Measurements from ENCODE around the gene MAP3K2.

Gene MAP3K2

DNA sequence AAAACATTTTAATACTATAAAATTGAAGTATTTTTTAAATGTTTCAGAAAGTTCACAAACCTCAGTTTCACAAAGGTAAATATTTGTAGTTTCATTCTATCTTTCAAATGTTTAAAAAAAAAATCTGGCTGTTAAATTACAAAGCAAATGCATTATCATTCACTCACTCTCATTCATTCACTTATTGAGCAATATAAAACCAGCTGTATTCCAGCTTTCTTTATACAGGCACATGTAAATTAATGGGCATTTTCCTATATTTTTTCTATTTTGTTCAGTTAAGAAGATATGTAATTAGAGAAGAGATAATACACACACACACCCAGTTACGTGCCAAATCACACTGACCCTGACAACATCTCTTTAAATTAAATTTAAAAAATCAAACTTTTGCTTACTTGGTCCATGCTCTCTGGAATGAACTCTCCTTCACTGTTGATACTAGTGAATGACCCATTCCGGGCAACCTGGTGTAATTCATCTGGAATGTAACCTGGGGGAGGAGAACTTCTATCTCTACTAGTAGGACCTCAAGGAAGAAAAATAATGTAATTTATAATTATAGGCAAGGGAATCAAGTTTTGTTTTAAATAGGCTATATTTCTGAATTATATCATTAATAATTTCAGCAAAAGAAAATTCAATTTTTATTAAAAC lies 61.4 kb downstream of the MAP3K2 start:
- Histone ChIP-seq H3K9ac (ENCODE audit: low read length) (no peak overlapping the region), H3K27ac (ENCODE audit: low read depth, low read length) (no peak overlapping the region), H3K4me3 (ENCODE audit: low read depth in 1 of 2, low read length in 2 of 2) (no peak overlapping the region), H3K27me3 (ENCODE audit: control insufficient read depth in 1 of 2, insufficient read depth in 2 of 2, low read length in 2 of 2) (no peaks in the 10 kb centered on the region), H3K4me1 (ENCODE audit: insufficient read depth, low read length) (no peaks in the 10 kb centered on the region), H3K9me3 (ENCODE audit: low read length) (no peaks in the 10 kb centered on the region), H3K36me3 (ENCODE audit: insufficient read depth, low read length) (peaks cover 26% of the 10 kb centered on the region)

- no peaks in the 10 kb centered on the region for H3K9me3 ChIP-seq (ENCODE audit: low read length)
- H3K27me3 ChIP-seq (ENCODE audit: control insufficient read depth in 1 of 2, insufficient read depth in 2 of 2, low read length in 2 of 2): no peaks in the 10 kb centered on the region
- H3K4me1 ChIP-seq (ENCODE audit: insufficient read depth, low read length): no peaks in the 10 kb centered on the region
- peaks cover 42% of the 10 kb centered on the region for H3K36me3 ChIP-seq (ENCODE audit: insufficient read depth, low read length)
- no peak overlapping the region for H3K4me3 ChIP-seq (ENCODE audit: low read depth in 1 of 2, low read length in 2 of 2)
- no peak overlapping the region for H3K9ac ChIP-seq (ENCODE audit: low read length)
- no peak overlapping the region for H3K27ac ChIP-seq (ENCODE audit: low read depth, low read length)
Measured at GRCh38 chr2:127324635-127325034, 63.1 kb downstream of the MAP3K2 start.

GRCh38 chr2:127321303-127321702 lies 66.5 kb downstream of the MAP3K2 start:
- no peaks in the 10 kb centered on the region for H3K27me3 ChIP-seq (ENCODE audit: control insufficient read depth in 1 of 2, insufficient read depth in 2 of 2, low read length in 2 of 2)
- H3K36me3 ChIP-seq (ENCODE audit: insufficient read depth, low read length): peaks cover 53% of the 10 kb centered on the region
- H3K4me1 ChIP-seq (ENCODE audit: insufficient read depth, low read length): no peaks in the 10 kb centered on the region
- H3K9ac ChIP-seq (ENCODE audit: low read length): no peak overlapping the region
- no peak overlapping the region for H3K4me3 ChIP-seq (ENCODE audit: low read depth in 1 of 2, low read length in 2 of 2)
- H3K27ac ChIP-seq (ENCODE audit: low read depth, low read length): no peak overlapping the region
- no peaks in the 10 kb centered on the region for H3K9me3 ChIP-seq (ENCODE audit: low read length)

- no peak overlapping the region for H3K9ac ChIP-seq (ENCODE audit: low read length)
- no peak overlapping the region for H3K27ac ChIP-seq (ENCODE audit: low read depth, low read length)
- peaks cover 53% of the 10 kb centered on the region for H3K36me3 ChIP-seq (ENCODE audit: insufficient read depth, low read length)
- no peaks in the 10 kb centered on the region for H3K4me1 ChIP-seq (ENCODE audit: insufficient read depth, low read length)
- H3K4me3 ChIP-seq (ENCODE audit: low read depth in 1 of 2, low read length in 2 of 2): no peak overlapping the region
- no peaks in the 10 kb centered on the region for H3K27me3 ChIP-seq (ENCODE audit: control insufficient read depth in 1 of 2, insufficient read depth in 2 of 2, low read length in 2 of 2)
- H3K9me3 ChIP-seq (ENCODE audit: low read length): no peaks in the 10 kb centered on the region
Measured at GRCh38 chr2:127320586-127321275, 67.0 kb downstream of the MAP3K2 start.

- Histone ChIP-seq H3K4me1 (ENCODE audit: insufficient read depth, low read length) (no peaks in the 10 kb centered on the region), H3K9me3 (ENCODE audit: low read length) (no peaks in the 10 kb centered on the region), H3K4me3 (ENCODE audit: low read depth in 1 of 2, low read length in 2 of 2) (no peak overlapping the region), H3K36me3 (ENCODE audit: insufficient read depth, low read length) (peaks cover 51% of the 10 kb centered on the region), H3K27ac (ENCODE audit: low read depth, low read length) (no peak overlapping the region), H3K27me3 (ENCODE audit: control insufficient read depth in 1 of 2, insufficient read depth in 2 of 2, low read length in 2 of 2) (no peaks in the 10 kb centered on the region), H3K9ac (ENCODE audit: low read length) (no peak overlapping the region)
Measured at GRCh38 chr2:127320067-127320466, 67.7 kb downstream of the MAP3K2 start.

- Histone ChIP-seq H3K4me1 (ENCODE audit: insufficient read depth, low read length) (no peaks in the 10 kb centered on the region), H3K4me3 (ENCODE audit: low read depth in 1 of 2, low read length in 2 of 2) (no peak overlapping the region), H3K9ac (ENCODE audit: low read length) (no peak overlapping the region), H3K27me3 (ENCODE audit: control insufficient read depth in 1 of 2, insufficient read depth in 2 of 2, low read length in 2 of 2) (no peaks in the 10 kb centered on the region), H3K9me3 (ENCODE audit: low read length) (no peaks in the 10 kb centered on the region), H3K36me3 (ENCODE audit: insufficient read depth, low read length) (peaks cover 63% of the 10 kb centered on the region), H3K27ac (ENCODE audit: low read depth, low read length) (no peak overlapping the region)
Measured at GRCh38 chr2:127314193-127314988, 73.4 kb downstream of the MAP3K2 start.

- Histone ChIP-seq H3K4me3 (ENCODE audit: low read depth in 1 of 2, low read length in 2 of 2) (no peak overlapping the region), H3K27me3 (ENCODE audit: control insufficient read depth in 1 of 2, insufficient read depth in 2 of 2, low read length in 2 of 2) (no peaks in the 10 kb centered on the region), H3K36me3 (ENCODE audit: insufficient read depth, low read length) (peaks cover 61% of the 10 kb centered on the region), H3K9me3 (ENCODE audit: low read length) (no peaks in the 10 kb centered on the region), H3K27ac (ENCODE audit: low read depth, low read length) (no peak overlapping the region), H3K9ac (ENCODE audit: low read length) (no peak overlapping the region), H3K4me1 (ENCODE audit: insufficient read depth, low read length) (no peaks in the 10 kb centered on the region)
Measured at GRCh38 chr2:127313406-127313805, 74.4 kb downstream of the MAP3K2 start.

DNA sequence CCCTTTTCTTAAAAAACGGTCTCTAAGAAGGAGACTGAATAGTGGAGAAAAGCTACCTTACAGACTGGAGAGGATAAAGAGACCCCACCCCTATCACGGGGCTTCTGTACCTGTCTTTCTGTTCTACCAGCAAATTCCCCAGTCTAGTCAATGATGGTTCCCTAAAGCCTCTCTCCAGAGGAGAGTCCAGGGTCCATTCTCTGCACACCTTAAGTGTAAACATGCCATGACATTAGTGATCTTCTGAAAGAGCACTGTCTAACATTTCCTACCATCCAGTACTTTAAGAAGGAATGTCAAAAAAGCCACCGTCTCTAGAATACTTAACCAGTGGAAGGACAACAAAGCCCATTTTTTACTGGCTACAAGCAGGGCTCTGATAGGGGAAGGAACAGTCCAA lies 76.8 kb downstream of the MAP3K2 start:
- Histone ChIP-seq H3K4me3 (ENCODE audit: low read depth in 1 of 2, low read length in 2 of 2) (no peak overlapping the region), H3K9me3 (ENCODE audit: low read length) (no peaks in the 10 kb centered on the region), H3K27me3 (ENCODE audit: control insufficient read depth in 1 of 2, insufficient read depth in 2 of 2, low read length in 2 of 2) (no peaks in the 10 kb centered on the region), H3K9ac (ENCODE audit: low read length) (no peak overlapping the region), H3K36me3 (ENCODE audit: insufficient read depth, low read length) (peaks cover 66% of the 10 kb centered on the region), H3K27ac (ENCODE audit: low read depth, low read length) (no peak overlapping the region), H3K4me1 (ENCODE audit: insufficient read depth, low read length) (no peaks in the 10 kb centered on the region)

DNA sequence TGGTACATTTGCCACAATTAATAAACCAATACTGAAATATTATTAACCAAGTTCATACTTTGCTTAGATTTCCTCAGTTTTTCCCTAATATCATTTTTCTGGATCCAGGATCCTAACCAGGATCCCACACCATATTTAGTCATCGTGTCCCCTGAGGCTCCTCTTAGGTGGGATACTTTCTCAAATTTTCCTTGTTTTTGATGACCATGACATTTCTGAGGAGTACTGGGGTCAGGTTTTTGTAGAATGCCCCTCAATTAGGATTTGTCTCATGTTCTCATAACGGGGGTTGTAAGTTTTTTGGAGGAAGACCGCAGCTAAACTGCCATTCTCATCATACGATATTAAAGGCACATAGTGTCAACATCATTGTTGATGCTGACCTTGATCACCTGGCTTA lies 78.3 kb downstream of the MAP3K2 start:
- Histone ChIP-seq H3K36me3 (ENCODE audit: insufficient read depth, low read length) (peaks cover 60% of the 10 kb centered on the region), H3K27ac (ENCODE audit: low read depth, low read length) (no peak overlapping the region), H3K4me3 (ENCODE audit: low read depth in 1 of 2, low read length in 2 of 2) (no peak overlapping the region), H3K27me3 (ENCODE audit: control insufficient read depth in 1 of 2, insufficient read depth in 2 of 2, low read length in 2 of 2) (no peaks in the 10 kb centered on the region), H3K4me1 (ENCODE audit: insufficient read depth, low read length) (no peaks in the 10 kb centered on the region), H3K9me3 (ENCODE audit: low read length) (no peaks in the 10 kb centered on the region), H3K9ac (ENCODE audit: low read length) (no peak overlapping the region)

- Histone ChIP-seq H3K36me3 (ENCODE audit: insufficient read depth, low read length) (peaks cover 52% of the 10 kb centered on the region), H3K4me3 (ENCODE audit: low read depth in 1 of 2, low read length in 2 of 2) (no peak overlapping the region), H3K27ac (ENCODE audit: low read depth, low read length) (no peak overlapping the region), H3K9me3 (ENCODE audit: low read length) (no peaks in the 10 kb centered on the region), H3K9ac (ENCODE audit: low read length) (no peak overlapping the region), H3K27me3 (ENCODE audit: control insufficient read depth in 1 of 2, insufficient read depth in 2 of 2, low read length in 2 of 2) (no peaks in the 10 kb centered on the region), H3K4me1 (ENCODE audit: insufficient read depth, low read length) (no peaks in the 10 kb centered on the region)
Measured at GRCh38 chr2:127308586-127309138, 79.1 kb downstream of the MAP3K2 start.

DNA sequence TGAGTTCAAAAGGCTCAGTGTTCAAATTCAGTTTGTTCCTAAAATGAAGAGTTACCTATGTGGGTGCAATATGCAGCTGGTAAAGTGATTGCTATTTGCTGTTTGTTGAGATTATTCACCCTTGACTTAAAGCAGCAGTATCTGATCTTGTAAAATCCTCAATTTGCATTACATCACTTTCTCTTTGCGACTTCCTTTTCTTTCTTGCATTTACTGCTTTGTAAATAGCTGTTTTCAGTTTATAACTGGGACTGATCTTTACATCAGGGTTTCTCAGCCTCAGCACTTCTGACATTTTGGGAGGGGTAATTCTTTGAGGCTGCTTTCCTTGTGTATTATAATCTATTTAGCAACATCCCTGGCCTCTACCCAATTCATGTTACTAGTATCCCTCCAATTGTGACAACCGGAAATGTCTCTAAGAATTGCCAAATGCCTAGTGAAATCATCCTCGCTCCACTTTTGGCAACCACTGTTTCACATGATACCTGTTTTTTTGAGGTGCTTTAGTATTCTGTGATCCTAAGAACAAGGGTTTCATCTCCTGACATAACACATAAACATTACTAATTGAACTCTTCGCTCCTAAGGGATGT lies 81.7 kb downstream of the MAP3K2 start:
- no peaks in the 10 kb centered on the region for H3K27me3 ChIP-seq (ENCODE audit: control insufficient read depth in 1 of 2, insufficient read depth in 2 of 2, low read length in 2 of 2)

More for the DNA sequence above, 81.7 kb downstream of the MAP3K2 start:
- H3K9me3 ChIP-seq (ENCODE audit: low read length): no peaks in the 10 kb centered on the region
- no peak overlapping the region for H3K9ac ChIP-seq (ENCODE audit: low read length)
- H3K4me1 ChIP-seq (ENCODE audit: insufficient read depth, low read length): no peaks in the 10 kb centered on the region
- no peak overlapping the region for H3K4me3 ChIP-seq (ENCODE audit: low read depth in 1 of 2, low read length in 2 of 2)
- H3K36me3 ChIP-seq (ENCODE audit: insufficient read depth, low read length): peaks cover 38% of the 10 kb centered on the region
- H3K27ac ChIP-seq (ENCODE audit: low read depth, low read length): no peak overlapping the region
